Measurements from ENCODE around the gene GMIP. TPM values are rescaled to one million over a fixed set of nuclear protein-coding genes. Genes with fewer than 3 reads are reported as not detected.
A peak's percentile ranks its signal among the peaks of the same experiment; 100 is the strongest.

GMIP gene
- total RNA-seq, 1 experiment from 2014 or later: 12.7 TPM

DNA sequence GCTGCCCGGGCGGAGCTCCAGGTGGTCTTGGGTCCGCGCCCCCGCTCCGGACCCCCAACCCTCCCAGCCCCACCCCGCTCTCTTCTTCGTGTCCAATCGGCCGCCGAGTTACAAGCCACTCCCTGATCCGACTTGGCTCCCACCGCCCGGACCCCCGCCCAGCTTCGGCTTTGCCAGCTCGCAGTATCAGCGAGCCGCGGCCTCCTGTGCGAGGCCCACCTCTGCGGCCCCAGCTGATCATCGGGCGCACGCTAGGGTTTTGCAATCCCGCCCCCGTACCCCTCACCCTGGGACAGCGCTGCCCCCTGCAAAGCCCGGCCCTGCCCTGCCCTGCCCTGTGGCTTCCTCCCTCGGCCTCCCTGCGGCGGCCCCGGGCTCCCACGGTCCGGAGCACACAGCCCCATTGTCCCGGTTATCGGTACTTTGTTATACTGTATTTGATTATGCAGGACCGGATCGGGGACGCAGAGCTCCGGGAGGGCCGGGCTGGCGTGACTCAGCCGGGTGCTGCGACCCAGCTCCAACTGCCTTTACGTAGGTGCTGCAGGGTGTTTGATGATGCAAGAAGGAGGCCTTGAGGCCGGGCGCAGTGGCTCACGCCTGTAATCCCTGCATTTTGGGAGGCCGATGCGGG lies 14.8 kb downstream of the GMIP start:
- Histone ChIP-seq H3K23me2 (ENCODE audit: insufficient read length, low read depth, low read length, poor library complexity, severe bottlenecking) (peaks cover 10% of the 10 kb centered on the region), H3K18ac (ENCODE audit: insufficient read length, low read depth, low read length) (peak overlapping the region; percentile 91), H3K56ac (ENCODE audit: insufficient read length, low read depth, low read length) (no peak overlapping the region), H4K5ac (ENCODE audit: insufficient read length, low read depth, low read length) (no peak overlapping the region), H4K8ac (replicated peaks; ENCODE audit: insufficient read length, low read depth, low read length) (no peak overlapping the region), H3K9me3 (ENCODE audit: control insufficient read depth, low read depth, low read length) (no peaks in the 10 kb centered on the region), H3K14ac (ENCODE audit: insufficient read depth, low read length) (peak overlapping the region; percentile 83; the same call in 1 of the 2 replicates), H4K91ac (ENCODE audit: insufficient read length, low read depth, low read length) (no peak overlapping the region), H3T11ph (ENCODE audit: low read length) (no peak overlapping the region), H3K79me2 (ENCODE audit: insufficient read depth, low read length) (peaks cover 2% of the 10 kb centered on the region; the same call in 1 of the 2 replicates), H3K4me1 (ENCODE audit: insufficient read depth, low read length) (peaks cover 3% of the 10 kb centered on the region; the same call in 1 of the 2 replicates), H2BK12ac (ENCODE audit: insufficient read length, low read depth, low read length) (no peak overlapping the region), H2AK5ac (ENCODE audit: insufficient read length, low read length) (no peak overlapping the region), H3K23ac (ENCODE audit: insufficient read length, low read depth, low read length) (no peak overlapping the region), H3K9ac (ENCODE audit: extremely low read depth, insufficient read length, low read length) (peak overlapping the region; percentile 12), H2BK120ac (ENCODE audit: low read depth, low read length, poor library complexity, severe bottlenecking) (peak overlapping the region; percentile 52), H3K4ac (ENCODE audit: low read depth, low read length) (no peak overlapping the region), H3K4me2 (ENCODE audit: insufficient read depth, insufficient read length, low read length) (peak overlapping the region; percentile 14), H4K20me1 (ENCODE audit: control insufficient read depth, insufficient read depth, insufficient read length) (peaks cover 2% of the 10 kb centered on the region), H2BK15ac (ENCODE audit: low read depth, low read length) (no peak overlapping the region), H2BK5ac (ENCODE audit: insufficient read length, low read length) (no peak overlapping the region), H2AFZ (ENCODE audit: low read length) (no peak overlapping the region), H2BK20ac (ENCODE audit: low read depth, low read length, poor library complexity, severe bottlenecking) (no peak overlapping the region), H3K27ac (ENCODE audit: insufficient read length, low read depth, low read length) (no peak overlapping the region), H3K27me3 (ENCODE audit: insufficient read depth, low read length) (no peaks in the 10 kb centered on the region), H3K79me1 (ENCODE audit: insufficient read depth, low read depth, low read length, poor library complexity, severe bottlenecking) (no peaks in the 10 kb centered on the region)
- no peaks in the 10 kb centered on the region for H3K9me3 Mint-ChIP-seq
- H3K4me1 Mint-ChIP-seq: peaks cover 16 to 20% of the 10 kb centered on the region in 2 experiments
- peak; percentile 95 for DNase-seq
- H3K27ac Mint-ChIP-seq: peak overlapping the region; percentile 96 to 97 (median 96)
- TF ChIP-seq, protein P1, sequence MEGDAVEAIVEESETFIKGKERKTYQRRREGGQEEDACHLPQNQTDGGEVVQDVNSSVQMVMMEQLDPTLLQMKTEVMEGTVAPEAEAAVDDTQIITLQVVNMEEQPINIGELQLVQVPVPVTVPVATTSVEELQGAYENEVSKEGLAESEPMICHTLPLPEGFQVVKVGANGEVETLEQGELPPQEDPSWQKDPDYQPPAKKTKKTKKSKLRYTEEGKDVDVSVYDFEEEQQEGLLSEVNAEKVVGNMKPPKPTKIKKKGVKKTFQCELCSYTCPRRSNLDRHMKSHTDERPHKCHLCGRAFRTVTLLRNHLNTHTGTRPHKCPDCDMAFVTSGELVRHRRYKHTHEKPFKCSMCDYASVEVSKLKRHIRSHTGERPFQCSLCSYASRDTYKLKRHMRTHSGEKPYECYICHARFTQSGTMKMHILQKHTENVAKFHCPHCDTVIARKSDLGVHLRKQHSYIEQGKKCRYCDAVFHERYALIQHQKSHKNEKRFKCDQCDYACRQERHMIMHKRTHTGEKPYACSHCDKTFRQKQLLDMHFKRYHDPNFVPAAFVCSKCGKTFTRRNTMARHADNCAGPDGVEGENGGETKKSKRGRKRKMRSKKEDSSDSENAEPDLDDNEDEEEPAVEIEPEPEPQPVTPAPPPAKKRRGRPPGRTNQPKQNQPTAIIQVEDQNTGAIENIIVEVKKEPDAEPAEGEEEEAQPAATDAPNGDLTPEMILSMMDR (conservative IDR thresholded peaks at IDR 0.05): no peak
- H3K36me3 Mint-ChIP-seq (ENCODE audit: insufficient read depth in 1 of 3, low read depth in 3 of 3): peaks cover 16 to 39% (median 35%) of the 10 kb centered on the region in 3 experiments; a peak in 6 of 7 replicates
- no CpG with 5 or more reads among the region's 51 CpGs for WGBS (ENCODE audit: extremely low coverage, insufficient read length, low lambda C conversion rate)
- H3K27me3 Mint-ChIP-seq (ENCODE audit: low read depth): peaks cover 3% of the 10 kb centered on the region; the same call in 1 of the 2 replicates
- peak overlapping the region; percentile 84 to 87 for H3K4me3 Mint-ChIP-seq

Measured in H9 (cell line).